HEK293 (cell line): Measurements from ENCODE around the gene SH2D7.
A peak's percentile ranks its signal among the peaks of the same experiment; 100 is the strongest.

Experiments
- CTCF ChIA-PET: fragments of 350-600 bp; formaldehyde crosslinking; extraction: SDS; loops from one replicate; lab custom pipeline; 2021; ENCODE audit warnings: antibody characterized with exemption; lab: Yijun Ruan, JAX
- POLR2A ChIA-PET: fragments of 300-600 bp; formaldehyde crosslinking; extraction: SDS; loops from one replicate; lab custom pipeline; 2020; ENCODE audit warnings: antibody characterized with exemption, inconsistent platforms; lab: Yijun Ruan, JAX
- H3K27ac ChIP-seq: fragments of 200-500 bp; sonication (Bioruptor generic); 2 replicates; pipeline ENCODE4 v1.5.1; 2014; ENCODE audit warnings: low read depth, low read length, control low read depth, inconsistent platforms; ENCODE audit errors: extremely low read depth
- H3K36me3 ChIP-seq, 2 experiments: fragments of 200-500 bp in 1 of 2; sonication (Bioruptor generic) in 1 of 2; 1 replicate in 1 of 2; 2 replicates in 1 of 2; pipeline ENCODE4 v1.5.1; 2014 to 2017; ENCODE audit warnings: inconsistent platforms in 2 of 2, low read length in 2 of 2; ENCODE audit not compliant: control insufficient read depth in 2 of 2, insufficient read depth in 1 of 2
- H3K4me1 ChIP-seq: fragments of 200-500 bp; sonication (Bioruptor generic); 2 replicates; pipeline ENCODE4 v1.5.1; 2014; ENCODE audit warnings: mild to moderate bottlenecking, low read length, inconsistent platforms; ENCODE audit not compliant: control insufficient read depth, insufficient read depth
- H3K4me3 ChIP-seq: 2 replicates; pipeline ENCODE4 v1.5.1; 2011; ENCODE audit warnings: low read depth, mild to moderate bottlenecking, control low read depth, low read length, moderate library complexity
- H3K9me3 ChIP-seq: fragments of 200-500 bp; sonication (Bioruptor generic); 2 replicates; pipeline ENCODE4 v1.5.1; 2014; ENCODE audit warnings: low read depth, low read length, inconsistent platforms; ENCODE audit not compliant: control insufficient read depth, insufficient read depth
- FEZF1 ChIP-seq: fragments of 450-650 bp; formaldehyde crosslinking; IDR thresholded peaks from 2 replicates; pipeline ENCODE4 v1.5.1; 2016; ENCODE audit warnings: missing biosample characterization, missing genetic modification characterization
- HOXD13 ChIP-seq: sonication (generic); formaldehyde crosslinking; IDR thresholded peaks from 2 replicates; pipeline ENCODE4 v1.8.0; 2022; ENCODE audit warnings: missing genetic modification reagents, borderline replicate concordance
- KLF16 ChIP-seq: fragments of 450-650 bp; formaldehyde crosslinking; IDR thresholded peaks from 2 replicates; pipeline ENCODE4 v1.5.1; 2017; ENCODE audit warnings: missing biosample characterization, missing genetic modification characterization
- KLF9 ChIP-seq: fragments of 450-650 bp; formaldehyde crosslinking; IDR thresholded peaks from 2 replicates; pipeline ENCODE4 v1.5.1; 2016; ENCODE audit warnings: missing biosample characterization, missing genetic modification characterization, low read depth
- OVOL3 ChIP-seq: fragments of 450-650 bp; formaldehyde crosslinking; IDR thresholded peaks from 2 replicates; pipeline ENCODE4 v1.5.1; 2016; ENCODE audit warnings: missing biosample characterization, missing genetic modification characterization
- SCRT1 ChIP-seq: fragments of 450-650 bp; formaldehyde crosslinking; IDR thresholded peaks from 2 replicates; pipeline ENCODE4 v1.5.1; 2016; ENCODE audit warnings: missing biosample characterization, missing genetic modification characterization, borderline replicate concordance
- TCF7L2 ChIP-seq: IDR thresholded peaks from 2 replicates; pipeline ENCODE4 v1.6.1; 2011; ENCODE audit warnings: low read depth, mild to moderate bottlenecking, inconsistent platforms, low read length, moderate library complexity, borderline replicate concordance
- WT1 ChIP-seq: fragments of 450-650 bp; formaldehyde crosslinking; IDR thresholded peaks from 2 replicates; pipeline ENCODE4 v1.5.1; 2016; ENCODE audit warnings: missing biosample characterization, missing genetic modification characterization
- ZBTB17 ChIP-seq: fragments of 450-650 bp; formaldehyde crosslinking; IDR thresholded peaks from 2 replicates; pipeline ENCODE4 v1.5.1; 2016; ENCODE audit warnings: missing biosample characterization, missing genetic modification characterization
- ZFHX2 ChIP-seq: fragments of 450-650 bp; formaldehyde crosslinking; conservative IDR thresholded peaks from 2 replicates; pipeline ENCODE4 v1.5.1; 2016; ENCODE audit warnings: missing biosample characterization, missing genetic modification characterization
- ZIC2 ChIP-seq: fragments of 450-650 bp; formaldehyde crosslinking; IDR thresholded peaks from 2 replicates; pipeline ENCODE4 v1.5.1; 2016; ENCODE audit warnings: missing biosample characterization, missing genetic modification characterization
- ZNF140 ChIP-seq: fragments of 450-650 bp; formaldehyde crosslinking; IDR thresholded peaks from 2 replicates; pipeline ENCODE4 v1.5.1; 2016; ENCODE audit warnings: missing biosample characterization, missing genetic modification characterization
- ZNF16 ChIP-seq: fragments of 450-650 bp; formaldehyde crosslinking; IDR thresholded peaks from 2 replicates; pipeline ENCODE4 v1.5.1; 2016; ENCODE audit warnings: low read depth, missing biosample characterization, missing genetic modification characterization
- ZNF202 ChIP-seq: fragments of 450-650 bp; formaldehyde crosslinking; IDR thresholded peaks from 2 replicates; pipeline ENCODE4 v1.5.1; 2016; ENCODE audit warnings: missing biosample characterization, missing genetic modification characterization, borderline replicate concordance
- ZNF521 ChIP-seq: fragments of 450-650 bp; formaldehyde crosslinking; IDR thresholded peaks from 2 replicates; pipeline ENCODE4 v1.5.1; 2017; ENCODE audit warnings: missing biosample characterization, mild to moderate bottlenecking, missing genetic modification characterization
- ZNF629 ChIP-seq: fragments of 450-650 bp; formaldehyde crosslinking; IDR thresholded peaks from 2 replicates; pipeline ENCODE4 v1.5.1; 2017; ENCODE audit warnings: missing biosample characterization, missing genetic modification characterization
- ZXDB ChIP-seq: fragments of 450-650 bp; formaldehyde crosslinking; IDR thresholded peaks from 2 replicates; pipeline ENCODE4 v1.5.1; 2016; ENCODE audit warnings: missing biosample characterization, missing genetic modification characterization
- TF ChIP-seq, protein P1 (sequence below): fragments of 450-650 bp; formaldehyde crosslinking; optimal IDR thresholded peaks from 2 replicates; pipeline ENCODE3; 2016; ENCODE audit warnings: missing biosample characterization, mild to moderate bottlenecking, missing genetic modification characterization
- TF ChIP-seq, protein P2 (sequence below): fragments of 450-650 bp; formaldehyde crosslinking; IDR thresholded peaks from 2 replicates; pipeline ENCODE4 v1.5.1; 2017; ENCODE audit warnings: missing biosample characterization, missing genetic modification characterization
- TF ChIP-seq, protein P3 (sequence below): fragments of 450-650 bp; IDR thresholded peaks from 2 replicates; pipeline ENCODE4 v1.5.1; 2018; ENCODE audit warnings: missing biosample characterization, mild to moderate bottlenecking, missing genetic modification characterization
- TF ChIP-seq, protein P4 (sequence below): fragments of 450-650 bp; IDR thresholded peaks from 2 replicates; pipeline ENCODE4 v1.5.1; 2018; ENCODE audit warnings: missing biosample characterization, missing genetic modification characterization

The SH2D7 gene

DNA sequence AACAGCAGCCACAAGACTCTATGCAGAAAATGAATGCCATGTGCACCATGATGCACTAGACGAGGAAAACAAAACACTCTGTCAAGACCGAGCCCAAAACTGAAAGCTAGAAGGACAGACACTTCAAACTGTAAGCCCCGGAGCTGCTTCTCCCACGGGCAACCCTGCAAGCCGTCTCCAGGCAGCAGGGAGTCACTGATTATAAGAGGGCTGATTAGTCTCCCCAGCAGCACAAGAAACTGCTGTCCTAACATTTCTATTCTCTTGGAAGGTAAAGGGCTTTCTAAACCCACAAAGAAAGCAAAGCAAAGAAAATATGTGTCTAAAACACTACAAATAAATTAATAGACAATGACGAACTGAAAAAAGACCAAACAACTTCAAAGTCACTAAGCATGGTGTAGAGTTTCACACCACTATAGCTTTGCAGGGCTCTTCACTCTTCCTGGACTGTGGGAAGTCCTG, 30.4 kb upstream of the SH2D7 start:
- H3K4me3 ChIP-seq = peak overlapping the region; percentile 9
- peaks cover 37% of the 10 kb centered on the region for H3K4me1 ChIP-seq
- H3K9me3 ChIP-seq = no peaks in the 10 kb centered on the region
- CTCF ChIA-PET = interaction anchor here (0.6 to 1.0 kb wide), 5 partner anchors 10 to 453 kb away, joined by 3 to 6 read pairs (median 3); no protein-coding TSS in a partner anchor
- TF ChIP-seq KLF16 (tag by site-specific recombination) = no peak
- TF ChIP-seq, protein P1, sequence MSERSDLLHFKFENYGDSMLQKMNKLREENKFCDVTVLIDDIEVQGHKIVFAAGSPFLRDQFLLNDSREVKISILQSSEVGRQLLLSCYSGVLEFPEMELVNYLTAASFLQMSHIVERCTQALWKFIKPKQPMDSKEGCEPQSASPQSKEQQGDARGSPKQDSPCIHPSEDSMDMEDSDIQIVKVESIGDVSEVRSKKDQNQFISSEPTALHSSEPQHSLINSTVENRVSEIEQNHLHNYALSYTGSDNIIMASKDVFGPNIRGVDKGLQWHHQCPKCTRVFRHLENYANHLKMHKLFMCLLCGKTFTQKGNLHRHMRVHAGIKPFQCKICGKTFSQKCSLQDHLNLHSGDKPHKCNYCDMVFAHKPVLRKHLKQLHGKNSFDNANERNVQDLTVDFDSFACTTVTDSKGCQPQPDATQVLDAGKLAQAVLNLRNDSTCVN (tag by site-specific recombination) = no peak
- TF ChIP-seq ZNF202 = no peak
- no peak for TF ChIP-seq WT1 (tag by site-specific recombination)
- TF ChIP-seq ZNF521 (tag by site-specific recombination) = no peak
- TF ChIP-seq ZBTB17 (tag by site-specific recombination) = peak; percentile 57
- TF ChIP-seq, protein P2, sequence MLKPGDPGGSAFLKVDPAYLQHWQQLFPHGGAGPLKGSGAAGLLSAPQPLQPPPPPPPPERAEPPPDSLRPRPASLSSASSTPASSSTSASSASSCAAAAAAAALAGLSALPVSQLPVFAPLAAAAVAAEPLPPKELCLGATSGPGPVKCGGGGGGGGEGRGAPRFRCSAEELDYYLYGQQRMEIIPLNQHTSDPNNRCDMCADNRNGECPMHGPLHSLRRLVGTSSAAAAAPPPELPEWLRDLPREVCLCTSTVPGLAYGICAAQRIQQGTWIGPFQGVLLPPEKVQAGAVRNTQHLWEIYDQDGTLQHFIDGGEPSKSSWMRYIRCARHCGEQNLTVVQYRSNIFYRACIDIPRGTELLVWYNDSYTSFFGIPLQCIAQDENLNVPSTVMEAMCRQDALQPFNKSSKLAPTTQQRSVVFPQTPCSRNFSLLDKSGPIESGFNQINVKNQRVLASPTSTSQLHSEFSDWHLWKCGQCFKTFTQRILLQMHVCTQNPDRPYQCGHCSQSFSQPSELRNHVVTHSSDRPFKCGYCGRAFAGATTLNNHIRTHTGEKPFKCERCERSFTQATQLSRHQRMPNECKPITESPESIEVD (tag by site-specific recombination) = peak; percentile 60
- 0 out of 2 replicates have a peak, but pooled peaks have one; percentile 19 for TF ChIP-seq TCF7L2
- peak; percentile 61 for TF ChIP-seq FEZF1 (tag by site-specific recombination)
- TF ChIP-seq KLF9 (tag by site-specific recombination) = no peak
- TF ChIP-seq SCRT1 (tag by site-specific recombination) = no peak
- TF ChIP-seq OVOL3 (tag by site-specific recombination) = no peak
- TF ChIP-seq ZFHX2 (tag by site-specific recombination) = no peak
- peak; percentile 46 for TF ChIP-seq ZXDB (tag by site-specific recombination)
- no peak for TF ChIP-seq ZNF16
- TF ChIP-seq ZNF140 (tag by site-specific recombination) = no peak
- TF ChIP-seq HOXD13 (CRISPR knock-in tag) = no peak
- no peak for TF ChIP-seq ZNF629 (tag by site-specific recombination)
- TF ChIP-seq, protein P3, sequence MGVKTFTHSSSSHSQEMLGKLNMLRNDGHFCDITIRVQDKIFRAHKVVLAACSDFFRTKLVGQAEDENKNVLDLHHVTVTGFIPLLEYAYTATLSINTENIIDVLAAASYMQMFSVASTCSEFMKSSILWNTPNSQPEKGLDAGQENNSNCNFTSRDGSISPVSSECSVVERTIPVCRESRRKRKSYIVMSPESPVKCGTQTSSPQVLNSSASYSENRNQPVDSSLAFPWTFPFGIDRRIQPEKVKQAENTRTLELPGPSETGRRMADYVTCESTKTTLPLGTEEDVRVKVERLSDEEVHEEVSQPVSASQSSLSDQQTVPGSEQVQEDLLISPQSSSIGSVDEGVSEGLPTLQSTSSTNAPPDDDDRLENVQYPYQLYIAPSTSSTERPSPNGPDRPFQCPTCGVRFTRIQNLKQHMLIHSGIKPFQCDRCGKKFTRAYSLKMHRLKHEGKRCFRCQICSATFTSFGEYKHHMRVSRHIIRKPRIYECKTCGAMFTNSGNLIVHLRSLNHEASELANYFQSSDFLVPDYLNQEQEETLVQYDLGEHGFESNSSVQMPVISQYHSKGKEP = no peak
- TF ChIP-seq, protein P4, sequence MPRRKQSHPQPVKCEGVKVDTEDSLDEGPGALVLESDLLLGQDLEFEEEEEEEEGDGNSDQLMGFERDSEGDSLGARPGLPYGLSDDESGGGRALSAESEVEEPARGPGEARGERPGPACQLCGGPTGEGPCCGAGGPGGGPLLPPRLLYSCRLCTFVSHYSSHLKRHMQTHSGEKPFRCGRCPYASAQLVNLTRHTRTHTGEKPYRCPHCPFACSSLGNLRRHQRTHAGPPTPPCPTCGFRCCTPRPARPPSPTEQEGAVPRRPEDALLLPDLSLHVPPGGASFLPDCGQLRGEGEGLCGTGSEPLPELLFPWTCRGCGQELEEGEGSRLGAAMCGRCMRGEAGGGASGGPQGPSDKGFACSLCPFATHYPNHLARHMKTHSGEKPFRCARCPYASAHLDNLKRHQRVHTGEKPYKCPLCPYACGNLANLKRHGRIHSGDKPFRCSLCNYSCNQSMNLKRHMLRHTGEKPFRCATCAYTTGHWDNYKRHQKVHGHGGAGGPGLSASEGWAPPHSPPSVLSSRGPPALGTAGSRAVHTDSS (tag by site-specific recombination) = no peak
- peak; percentile 34; the same call in 1 of the 2 replicates for TF ChIP-seq ZIC2
- H3K36me3 ChIP-seq = no peaks in the 10 kb centered on the region; a peak in 1 of 3 replicates
- POLR2A ChIA-PET = interaction anchor here (0.6 to 1.3 kb wide), 3 partner anchors 10 to 21 kb away, joined by 3 to 5 read pairs (median 4); no protein-coding TSS in a partner anchor
- peak overlapping the region; percentile 56 for H3K27ac ChIP-seq
